GM19193 (cell line): ENCODE results near the gene DNAH3.

Source experiments
- POLR2A ChIP-seq: IDR thresholded peaks from 4 replicates; pipeline ENCODE4 v1.6.1; 2011; ENCODE audit not compliant: insufficient read depth, insufficient read length; ENCODE audit errors: extremely low read depth

The DNAH3 gene

DNA sequence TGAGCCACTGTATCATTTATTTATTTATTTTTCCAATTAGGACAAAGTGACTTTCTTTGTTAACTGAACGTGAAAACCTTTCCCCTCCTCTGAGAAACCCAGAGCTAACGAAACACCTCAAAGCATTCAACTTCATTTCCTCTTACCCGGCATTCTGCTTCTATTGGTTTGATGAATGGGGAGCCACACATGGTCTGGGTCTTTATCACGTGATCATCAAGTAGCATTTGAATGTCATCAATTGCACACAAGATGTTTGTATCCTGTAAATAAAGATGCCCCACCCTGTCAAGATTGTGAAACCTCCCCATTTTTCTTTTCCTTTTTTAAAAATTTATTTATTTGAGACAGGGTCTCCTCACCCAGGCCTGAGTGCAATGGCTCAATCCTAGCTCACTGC, 80.1 kb downstream of the DNAH3 start:
- TF ChIP-seq POLR2A, result no peak

- TF ChIP-seq POLR2A, result no peak
Observed at GRCh38 chr16:21069986-21070385, 80.7 kb downstream of the DNAH3 start.

DNA sequence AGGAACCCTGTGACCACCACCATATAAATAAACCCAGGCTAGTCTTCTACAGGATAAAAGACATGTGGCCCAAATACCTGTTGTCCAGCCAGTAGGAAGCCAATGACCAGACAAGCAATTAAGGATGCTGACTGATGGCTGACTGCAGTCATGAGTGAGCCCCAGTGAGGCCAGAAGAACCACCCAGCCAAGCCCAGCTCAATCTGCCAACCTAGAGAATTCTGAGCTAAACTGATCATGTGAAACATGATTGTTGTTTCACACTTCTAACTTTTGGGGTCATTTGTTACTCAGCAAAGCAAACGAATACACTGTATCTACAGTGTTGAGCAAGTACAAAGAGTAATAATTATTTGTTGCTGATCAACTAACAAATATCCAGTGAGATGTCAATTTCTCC, 86.4 kb downstream of the DNAH3 start:
- TF ChIP-seq POLR2A, result no peak

- no peak for TF ChIP-seq POLR2A
Observed at GRCh38 chr16:21060027-21060510, 90.6 kb downstream of the DNAH3 start.

DNA sequence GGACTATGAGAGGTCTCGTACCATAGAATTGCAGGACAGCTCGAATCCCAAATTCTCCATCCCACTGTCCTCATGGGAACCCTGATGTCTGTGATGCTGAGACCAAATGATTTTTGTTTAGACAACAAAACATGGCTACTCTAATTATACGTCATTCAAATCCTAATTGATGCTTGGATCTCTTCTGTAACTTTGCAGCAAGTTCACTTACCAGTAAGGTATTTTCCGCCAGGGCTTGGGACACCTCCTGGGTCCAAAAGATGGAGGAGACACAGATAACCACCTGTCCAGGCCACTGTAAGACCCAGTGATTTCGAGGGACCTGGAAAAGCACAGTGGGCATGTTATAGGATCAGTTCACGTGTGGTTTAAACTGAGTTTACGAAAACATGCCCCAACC, 92.8 kb downstream of the DNAH3 start:
- no peak for TF ChIP-seq POLR2A

GRCh38 chr16:21056396-21056795, 94.2 kb downstream of the DNAH3 start:
- no peak for TF ChIP-seq POLR2A

- TF ChIP-seq POLR2A, result no peak
Observed at GRCh38 chr16:21053590-21053989, 97.1 kb downstream of the DNAH3 start.

DNA sequence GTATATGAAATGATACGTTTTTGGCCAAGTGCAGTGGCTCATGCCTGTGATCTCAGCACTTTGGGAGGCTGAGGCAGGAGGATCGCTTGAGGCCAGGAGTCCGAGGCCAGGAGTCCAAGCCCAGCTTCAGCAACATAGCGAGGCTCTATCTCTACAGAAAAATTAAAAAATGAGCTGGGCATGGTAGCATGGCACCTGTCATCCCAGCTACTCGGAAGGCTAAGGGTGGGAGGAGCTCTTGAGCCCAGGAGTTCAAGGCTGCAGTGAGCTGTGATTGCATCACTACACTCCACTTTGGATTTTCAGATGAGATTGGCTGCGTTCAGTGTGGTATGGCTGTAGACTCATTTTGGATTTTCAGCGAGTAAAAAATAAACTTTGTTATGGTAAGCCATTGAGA, 112.4 kb downstream of the DNAH3 start:
- TF ChIP-seq POLR2A, result no peak

- TF ChIP-seq POLR2A, result no peak
Observed at GRCh38 chr16:21037736-21038135, 112.9 kb downstream of the DNAH3 start.

DNA sequence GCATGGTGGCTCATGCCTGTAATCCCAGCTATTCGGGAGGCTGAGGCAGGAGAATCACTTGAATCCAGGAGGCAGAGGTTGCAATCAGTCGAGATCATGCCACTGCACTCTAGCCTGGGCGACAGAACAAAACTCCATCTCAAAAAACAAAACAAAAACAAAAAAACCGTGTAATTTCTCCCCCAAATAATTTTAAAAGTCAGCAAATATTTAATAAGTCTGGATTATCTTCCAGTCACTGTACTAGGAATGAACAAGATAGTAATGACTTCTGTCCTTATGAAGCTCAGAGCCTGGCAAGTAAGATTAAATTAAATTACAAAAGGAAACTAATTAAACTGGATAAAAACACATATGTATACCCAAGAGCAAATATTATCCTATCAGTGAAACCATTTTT, 113.5 kb downstream of the DNAH3 start:
- no peak for TF ChIP-seq POLR2A

DNA sequence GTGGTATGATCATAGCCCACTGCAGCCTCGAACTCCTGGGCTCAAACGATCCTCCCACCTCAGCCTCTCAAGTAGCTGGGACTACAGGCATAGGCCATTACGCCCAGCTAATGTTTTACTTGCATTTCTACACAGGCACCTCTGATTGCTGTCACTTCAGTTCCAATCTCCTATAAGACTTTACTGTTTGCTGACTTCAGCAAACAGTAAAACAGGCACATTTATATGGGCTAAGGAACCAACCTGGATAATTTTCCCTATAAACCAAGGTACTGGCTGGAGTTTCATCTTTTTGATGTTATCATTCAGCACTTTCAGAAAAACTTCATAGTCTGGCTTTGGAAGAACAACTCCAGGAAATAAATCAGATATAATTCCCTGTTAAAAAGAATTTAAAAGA, 114.2 kb downstream of the DNAH3 start:
- no peak for TF ChIP-seq POLR2A

DNA sequence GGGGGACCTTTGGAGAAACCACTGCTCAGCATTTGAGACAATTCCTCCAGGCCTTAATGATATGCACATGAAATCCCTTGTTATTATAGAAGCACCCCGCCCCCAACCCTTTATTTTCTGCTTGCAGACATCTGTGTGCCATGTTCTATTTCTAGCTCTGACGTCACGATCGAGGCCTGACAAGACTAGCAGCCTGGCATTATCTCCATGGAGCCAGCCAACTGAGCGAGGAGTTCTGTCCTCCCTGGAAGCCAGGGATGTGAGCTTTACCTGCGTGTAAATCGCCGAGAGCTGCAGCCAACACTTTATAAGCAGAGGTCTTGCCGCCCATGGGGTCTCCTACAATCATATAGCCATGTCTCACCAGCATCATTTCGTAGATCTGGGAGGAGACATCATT, 116.9 kb downstream of the DNAH3 start:
- TF ChIP-seq POLR2A, result no peak

- no peak for TF ChIP-seq POLR2A
Observed at GRCh38 chr16:21033264-21033663, 117.4 kb downstream of the DNAH3 start.

GRCh38 chr16:21028728-21029127, 121.9 kb downstream of the DNAH3 start:
- no peak for TF ChIP-seq POLR2A

- no peak for TF ChIP-seq POLR2A
Observed at GRCh38 chr16:21026846-21027245, 123.8 kb downstream of the DNAH3 start.

DNA sequence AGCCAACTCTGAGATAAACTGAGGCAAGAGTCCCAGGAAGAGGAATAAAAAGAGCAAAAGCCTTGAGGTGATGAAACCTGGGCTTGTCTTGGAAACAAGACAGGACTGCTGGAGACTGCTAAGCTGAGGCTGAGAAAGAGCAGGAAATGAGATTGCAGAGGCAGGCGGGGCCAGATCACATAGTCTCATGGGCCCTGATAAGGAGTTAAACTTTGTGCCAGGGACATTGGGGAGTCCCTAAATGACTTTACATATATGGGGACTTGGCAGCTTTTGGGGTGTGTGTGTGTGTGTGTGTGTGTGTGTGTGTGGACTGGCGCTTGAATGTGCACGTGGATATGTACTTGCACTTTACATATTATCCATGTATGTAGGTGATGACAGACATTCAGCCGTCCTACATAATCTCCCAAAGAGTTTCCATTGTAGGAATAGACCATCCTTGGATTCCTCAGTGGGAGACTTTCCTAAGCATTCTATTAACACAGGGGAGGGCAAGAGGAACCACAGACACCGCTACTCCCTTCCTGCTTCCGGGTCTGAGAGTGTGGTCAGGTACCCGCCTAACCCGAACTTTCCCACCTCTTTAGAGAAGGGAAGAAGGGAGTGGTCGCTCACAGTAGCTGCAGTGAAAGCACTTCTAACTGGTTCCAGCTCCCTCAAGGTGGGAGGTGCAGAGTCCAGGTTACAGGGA, 127.0 kb downstream of the DNAH3 start:
- no peak for TF ChIP-seq POLR2A

DNA sequence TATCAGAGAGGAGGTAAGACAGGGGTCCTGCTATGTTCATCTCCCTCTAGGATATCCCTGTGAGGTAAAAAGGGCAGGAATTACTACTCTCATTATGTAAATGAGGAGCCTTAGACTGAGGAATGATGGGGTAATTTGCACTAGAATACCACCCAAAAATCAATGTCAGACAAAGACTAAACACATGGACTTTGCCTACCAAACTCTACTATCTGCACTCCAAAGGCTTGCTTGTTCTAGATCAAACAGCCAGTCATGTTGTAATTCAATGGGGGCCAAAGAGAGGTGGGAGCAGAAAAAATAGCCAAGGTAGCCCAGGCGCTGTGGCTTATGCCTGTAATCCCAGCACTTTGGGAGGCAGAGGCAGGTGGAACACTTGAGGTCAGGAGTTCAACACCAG, 129.3 kb downstream of the DNAH3 start:
- TF ChIP-seq POLR2A, result no peak

DNA sequence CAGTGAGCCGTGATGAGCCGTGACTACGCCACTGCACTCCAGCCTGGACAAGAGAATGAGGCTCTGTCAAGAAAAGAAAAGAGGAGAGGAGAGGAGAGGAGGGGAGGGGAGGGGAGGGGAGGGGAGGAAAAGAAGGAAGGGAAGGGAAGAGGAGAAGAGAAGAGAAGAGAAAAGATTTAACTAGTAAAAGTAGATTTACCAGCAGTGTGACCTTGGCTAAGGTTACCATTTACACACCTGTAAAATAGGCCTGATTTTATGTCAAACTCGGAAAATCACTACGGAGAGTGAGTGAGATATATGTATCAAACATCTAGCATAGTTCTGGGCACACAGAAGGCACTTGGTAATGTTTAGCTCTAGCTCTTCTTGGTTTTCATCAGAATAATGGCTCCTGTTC, 140.8 kb downstream of the DNAH3 start:
- no peak for TF ChIP-seq POLR2A

GRCh38 chr16:21005008-21005407, 145.6 kb downstream of the DNAH3 start:
- TF ChIP-seq POLR2A, result no peak
